ENCODE measurements around the gene PI4K2A. TPM values are rescaled to one million over a fixed set of nuclear protein-coding genes. Genes with fewer than 3 reads are reported as not detected.

Gene PI4K2A
- total RNA-seq, 2 experiments from 2014 or later, result 8.4 to 8.5 TPM

DNA sequence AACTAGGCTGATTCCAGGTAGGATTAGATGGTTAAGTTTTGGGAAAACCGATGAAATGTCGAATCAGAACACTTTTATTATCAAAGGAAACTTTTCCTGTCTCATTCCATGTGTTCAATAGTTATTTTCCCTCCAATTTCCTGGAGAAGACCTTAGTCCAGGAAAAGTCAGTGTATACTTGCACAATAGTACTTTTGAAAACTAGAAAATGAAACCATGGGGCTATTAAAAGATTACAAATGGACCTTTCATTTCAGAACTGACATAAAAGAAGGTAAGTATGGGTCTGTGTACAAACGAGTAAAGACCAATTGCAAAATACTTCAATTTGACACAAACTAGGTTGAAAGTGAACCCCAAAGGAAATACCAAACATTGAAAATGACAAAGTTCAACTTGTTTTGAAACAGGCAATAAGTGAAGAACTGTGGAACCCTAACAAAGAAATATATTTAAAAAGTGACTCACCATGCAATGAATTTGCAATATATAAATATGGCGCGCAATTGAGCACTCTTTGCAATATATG lies 44.5 kb downstream of the PI4K2A start:
- intact Hi-C loops (cut with micrococcal nuclease), result no loop called here

DNA sequence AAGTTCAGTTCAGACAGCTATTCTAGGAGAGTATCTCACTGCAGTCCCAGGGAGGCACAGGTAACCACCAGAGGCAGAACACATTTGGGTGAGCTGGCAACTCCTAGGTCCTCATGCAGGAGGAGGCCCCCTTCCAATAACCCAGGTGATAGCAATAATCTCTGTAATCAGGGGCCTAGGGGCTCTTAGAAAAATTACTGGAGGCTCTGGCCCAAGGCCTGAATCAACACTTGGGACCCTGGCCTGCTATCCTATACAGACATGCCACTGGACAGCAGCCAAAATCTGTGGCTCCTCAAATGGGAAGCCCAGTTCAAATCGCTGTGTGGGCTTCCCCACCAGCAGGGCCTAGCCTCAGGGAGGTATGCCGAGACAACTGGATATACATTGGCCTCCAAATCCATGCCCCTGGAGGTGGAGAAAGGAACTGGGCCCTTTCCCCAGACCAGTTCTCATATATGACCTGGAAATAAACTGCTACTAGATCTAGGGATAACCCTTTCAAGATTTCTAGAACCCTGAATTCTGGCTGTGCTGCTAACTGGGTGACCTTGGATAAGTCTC lies 45.0 kb downstream of the PI4K2A start:
- no peaks in the 10 kb centered on the region for H3K9me3 Mint-ChIP-seq
- peaks cover 22% of the 10 kb centered on the region for H3K4me1 Mint-ChIP-seq (ENCODE audit: low read depth)
- H3K27me3 Mint-ChIP-seq, result no peaks in the 10 kb centered on the region
- TF ChIP-seq, protein P1, sequence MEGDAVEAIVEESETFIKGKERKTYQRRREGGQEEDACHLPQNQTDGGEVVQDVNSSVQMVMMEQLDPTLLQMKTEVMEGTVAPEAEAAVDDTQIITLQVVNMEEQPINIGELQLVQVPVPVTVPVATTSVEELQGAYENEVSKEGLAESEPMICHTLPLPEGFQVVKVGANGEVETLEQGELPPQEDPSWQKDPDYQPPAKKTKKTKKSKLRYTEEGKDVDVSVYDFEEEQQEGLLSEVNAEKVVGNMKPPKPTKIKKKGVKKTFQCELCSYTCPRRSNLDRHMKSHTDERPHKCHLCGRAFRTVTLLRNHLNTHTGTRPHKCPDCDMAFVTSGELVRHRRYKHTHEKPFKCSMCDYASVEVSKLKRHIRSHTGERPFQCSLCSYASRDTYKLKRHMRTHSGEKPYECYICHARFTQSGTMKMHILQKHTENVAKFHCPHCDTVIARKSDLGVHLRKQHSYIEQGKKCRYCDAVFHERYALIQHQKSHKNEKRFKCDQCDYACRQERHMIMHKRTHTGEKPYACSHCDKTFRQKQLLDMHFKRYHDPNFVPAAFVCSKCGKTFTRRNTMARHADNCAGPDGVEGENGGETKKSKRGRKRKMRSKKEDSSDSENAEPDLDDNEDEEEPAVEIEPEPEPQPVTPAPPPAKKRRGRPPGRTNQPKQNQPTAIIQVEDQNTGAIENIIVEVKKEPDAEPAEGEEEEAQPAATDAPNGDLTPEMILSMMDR (IDR thresholded peaks at IDR 0.05), result no peak
- POLR2A ChIA-PET, result interaction anchor here (1.1 to 2.3 kb wide), 2 partner anchors 10 to 28 kb away, joined by 5 to 10 read pairs; partner anchors contain the start of gene MARVELD1
- CTCF ChIA-PET, result interaction anchor here (0.6 to 7.4 kb wide), 10 partner anchors 10 to 50 kb away, joined by 3 to 75 read pairs (median 16); partner anchors contain the start of gene ZFYVE27
- H3K4me3 Mint-ChIP-seq, result no peak overlapping the region
- intact Hi-C loops (cut with micrococcal nuclease), result no loop called here
- no peak overlapping the region for H3K27ac Mint-ChIP-seq
- ATAC-seq (no peak), DNase-seq (no peak)
- H3K36me3 Mint-ChIP-seq (ENCODE audit: low read depth), result no peaks in the 10 kb centered on the region

More for the DNA sequence above, 44.5 kb downstream of the PI4K2A start:
- CTCF ChIA-PET, result interaction anchor here (0.6 to 4.9 kb wide), 5 partner anchors 9 to 51 kb away, joined by 3 to 71 read pairs (median 23); partner anchors contain the start of gene ZFYVE27
- H3K27ac Mint-ChIP-seq, result no peak overlapping the region
- H3K9me3 Mint-ChIP-seq, result no peaks in the 10 kb centered on the region
- DNase-seq (no peak), ATAC-seq (no peak)
- no peaks in the 10 kb centered on the region for H3K27me3 Mint-ChIP-seq
- peaks cover 22% of the 10 kb centered on the region for H3K4me1 Mint-ChIP-seq (ENCODE audit: low read depth)
- TF ChIP-seq, protein P1 (IDR thresholded peaks at IDR 0.05), result no peak
- POLR2A ChIA-PET, result no interaction called here
- H3K36me3 Mint-ChIP-seq (ENCODE audit: low read depth), result no peaks in the 10 kb centered on the region
- H3K4me3 Mint-ChIP-seq, result no peak overlapping the region

DNA sequence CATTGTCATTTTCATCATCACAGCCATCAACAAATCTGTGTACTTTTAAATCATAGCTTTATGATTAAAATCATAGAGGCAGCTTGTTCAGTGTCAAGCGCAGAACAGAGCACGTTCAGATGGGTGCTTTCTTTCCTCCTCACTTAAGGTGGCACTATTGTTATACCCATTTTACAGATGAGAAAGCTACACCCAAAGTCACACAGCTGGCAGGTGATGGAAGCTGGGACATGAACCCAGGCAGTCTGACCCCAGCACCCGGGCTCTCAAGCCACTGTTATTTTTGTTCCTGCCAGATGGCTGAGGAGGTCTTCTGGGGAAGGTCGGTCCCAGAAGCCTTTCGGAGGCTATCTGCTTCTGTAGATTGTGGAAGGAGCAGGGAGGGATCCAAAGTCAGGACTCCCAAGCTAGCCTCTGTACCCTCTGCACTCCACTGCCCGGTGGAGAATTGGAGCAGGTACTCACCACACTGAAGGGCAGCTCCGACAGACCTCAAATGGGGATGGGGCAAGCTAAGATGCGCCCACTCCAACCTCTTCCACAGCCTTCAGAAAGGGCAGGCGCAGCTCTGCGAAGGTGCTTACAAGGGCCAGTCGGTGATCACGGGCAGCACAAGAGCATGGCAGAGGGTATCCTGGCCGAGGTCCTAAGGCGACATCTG lies 46.0 kb downstream of the PI4K2A start:
- ChIA-PET POLR2A (interaction anchor here (0.9 to 2.3 kb wide), 6 partner anchors 8 to 70 kb away, joined by 3 to 10 read pairs (median 5); partner anchors contain the start of gene MARVELD1), CTCF (interaction anchor here (0.8 to 7.4 kb wide), 18 partner anchors 8 to 476 kb away, joined by 3 to 75 read pairs (median 6); partner anchors contain the start of genes ANKRD2 and ZFYVE27)
- no peaks in the 10 kb centered on the region for H3K27me3 Mint-ChIP-seq
- intact Hi-C loops (cut with micrococcal nuclease), result no loop called here
- ATAC-seq, result no peak
- no peak overlapping the region for H3K27ac Mint-ChIP-seq
- no peaks in the 10 kb centered on the region for H3K9me3 Mint-ChIP-seq
- TF ChIP-seq, protein P1 (IDR thresholded peaks at IDR 0.05), result no peak
- H3K36me3 Mint-ChIP-seq (ENCODE audit: low read depth), result no peaks in the 10 kb centered on the region
- peak overlapping the region; percentile 81 for H3K4me3 Mint-ChIP-seq
- DNase-seq, result peak; percentile 21
- H3K4me1 Mint-ChIP-seq (ENCODE audit: low read depth), result peaks cover 22% of the 10 kb centered on the region

DNA sequence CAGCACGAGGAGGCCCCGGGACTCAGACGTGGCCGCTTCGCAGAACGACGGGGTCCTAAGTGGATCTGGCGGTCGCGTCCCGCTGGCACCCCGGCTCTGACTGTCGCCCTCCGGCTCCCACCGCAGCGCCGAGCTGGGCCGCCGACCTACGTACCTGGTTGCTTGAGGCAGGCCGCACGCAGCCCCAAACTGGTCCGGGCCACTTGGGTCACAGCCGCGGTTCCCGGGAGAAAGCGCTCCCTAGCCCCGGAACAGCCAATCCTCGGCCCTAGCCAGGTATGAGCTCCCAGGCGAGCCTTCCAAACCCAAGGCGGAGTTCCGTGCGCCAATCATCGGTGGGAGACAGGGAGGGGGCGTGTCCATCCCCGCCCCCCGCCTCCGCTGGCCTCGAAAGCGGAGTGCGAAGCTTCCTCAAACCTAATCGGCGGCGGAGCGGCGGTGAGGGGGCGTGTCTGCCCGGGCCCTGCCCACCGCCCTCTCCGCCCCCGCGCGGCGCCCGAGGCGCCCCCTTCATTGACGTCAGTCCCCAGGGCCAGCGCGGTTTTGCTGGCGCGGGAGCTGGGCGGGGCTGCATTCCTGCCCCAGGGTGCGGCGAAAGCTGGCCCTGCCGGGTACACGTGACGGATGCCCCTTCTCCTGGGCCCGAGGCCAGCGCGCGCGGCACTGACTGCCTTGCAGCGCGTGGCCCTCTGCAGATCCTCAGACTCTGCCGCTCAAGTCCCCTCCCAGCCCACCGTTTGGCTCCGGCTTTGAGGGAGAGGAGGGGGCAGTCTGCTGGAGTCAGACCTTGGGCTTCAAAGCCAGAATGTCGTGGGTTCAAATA lies 46.7 kb downstream of the PI4K2A start, which contains the start of gene AVPI1:
TSS of gene AVPI1 (minus strand) at position 280 of the 823 bp plus-strand sequence. CDS start 7,336 bp downstream, outside the sequence.
- intact Hi-C loops (cut with micrococcal nuclease), result no loop called here
- ChIA-PET CTCF (interaction anchor here (0.7 to 7.4 kb wide), 19 partner anchors 8 to 477 kb away, joined by 3 to 75 read pairs (median 6); partner anchors contain the start of genes ANKRD2 and ZFYVE27), POLR2A (interaction anchor here (0.9 to 2.3 kb wide), 6 partner anchors 9 to 70 kb away, joined by 3 to 10 read pairs (median 4); partner anchors contain the start of gene MARVELD1)
- peaks cover 22% of the 10 kb centered on the region for H3K4me1 Mint-ChIP-seq (ENCODE audit: low read depth)
- H3K9me3 Mint-ChIP-seq, result no peaks in the 10 kb centered on the region
- no peaks in the 10 kb centered on the region for H3K36me3 Mint-ChIP-seq (ENCODE audit: low read depth)
- DNase-seq (peak; percentile 97), ATAC-seq (peak; percentile 93)
- H3K4me3 Mint-ChIP-seq, result peak within 1 kb of the TSS; percentile 81
- H3K27me3 Mint-ChIP-seq, result no peaks in the 10 kb centered on the region
- TF ChIP-seq, protein P1 (IDR thresholded peaks at IDR 0.05), result no peak
- H3K27ac Mint-ChIP-seq, result peak within 1 kb of the TSS; percentile 69
